Measurements from ENCODE around the gene MCC. TPM values are rescaled to one million over a fixed set of nuclear protein-coding genes. Genes with fewer than 3 reads are reported as not detected.

MCC gene
- total RNA-seq, 5 donors from 2014 or later (not counting 1 experiment from before 2014, with no cell fraction given), result 2.6 to 8.3 (median 6.3) TPM

DNA sequence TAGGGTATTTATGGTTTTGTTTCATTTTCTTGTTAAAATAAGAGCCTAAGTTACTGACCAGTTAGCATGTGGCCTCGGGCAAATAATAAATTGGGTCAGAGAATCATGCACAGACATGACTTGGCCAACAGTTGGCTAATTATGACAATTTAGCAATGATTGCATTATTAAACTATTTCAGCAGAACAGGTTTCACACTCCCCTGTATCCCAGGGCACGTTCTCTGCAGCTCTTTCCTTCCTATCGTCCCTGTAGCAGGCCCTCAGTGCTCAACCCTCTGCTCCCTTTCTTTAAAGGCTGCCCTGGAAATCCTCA is 221.4 kb downstream of the MCC start:
- ChIA-PET POLR2A (no interaction called here), CTCF (no interaction called here)
- Mint-ChIP-seq H3K4me1 (peaks cover 10 to 12% (median 11%) of the 10 kb centered on the region in 3 donors), H3K4me3 (no peak overlapping the region), H3K36me3 (no peaks in the 10 kb centered on the region), H3K27ac (no peak overlapping the region), H3K9me3 (no peaks in the 10 kb centered on the region), H3K27me3 (no peaks in the 10 kb centered on the region)
- ATAC-seq (replicated peaks in 1 of 4), result no peak
- Histone ChIP-seq H3K36me3 (ENCODE audit: control insufficient read depth in 2 of 2, extremely low read depth in 1 of 2, insufficient read depth in 1 of 2, low read length in 1 of 2) (no peaks in the 10 kb centered on the region), H3K4me1 (ENCODE audit: control insufficient read depth in 1 of 2, extremely low read depth in 1 of 2, insufficient read depth in 2 of 2, low read length in 2 of 2) (no peaks in the 10 kb centered on the region), H3K27me3 (replicated peaks in 1 of 2; ENCODE audit: control insufficient read depth in 2 of 2, extremely low read depth in 1 of 2, insufficient read depth in 2 of 2, low read length in 1 of 2) (no peaks in the 10 kb centered on the region), H3K9me3 (no peaks in the 10 kb centered on the region), H3K27ac (ENCODE audit: low read length) (no peak overlapping the region), H3K4me3 (ENCODE audit: control insufficient read depth in 1 of 2, extremely low read depth in 1 of 2, low read length in 1 of 2) (no peak overlapping the region)
- no peak for DNase-seq
- 71% methylated on average over 3 of the region's 3 CpGs for WGBS (ENCODE audit: insufficient coverage)

DNA sequence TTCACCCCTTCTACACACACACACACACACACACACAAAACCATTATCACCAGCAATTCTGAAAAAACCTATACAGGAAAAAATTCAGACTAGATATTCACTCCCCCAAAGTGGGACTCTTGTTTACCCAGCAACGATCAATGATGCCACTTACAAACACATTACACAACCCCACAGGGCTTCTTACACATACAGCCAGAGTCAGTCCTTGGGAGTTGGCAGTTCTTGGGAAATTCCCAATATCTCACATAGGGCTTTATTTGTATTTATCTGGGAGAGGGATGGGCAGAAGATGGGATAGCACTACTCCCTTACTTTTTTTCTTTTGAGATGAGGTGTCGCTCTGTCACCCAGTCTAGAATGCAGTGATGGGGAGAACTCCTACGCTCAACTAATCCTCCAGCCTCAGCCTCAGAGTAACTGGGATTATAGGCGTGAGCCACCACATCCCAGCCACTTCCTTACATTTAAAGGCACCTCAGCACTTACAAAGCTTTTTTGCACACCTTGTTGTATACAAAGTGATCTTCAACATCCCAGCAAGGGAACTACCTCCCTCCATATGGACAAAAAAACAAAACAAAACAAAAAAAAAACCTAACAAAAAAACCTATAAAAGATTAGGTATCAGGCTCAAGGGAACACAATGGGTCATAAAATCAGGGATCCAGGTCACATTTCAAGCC is 221.9 kb downstream of the MCC start:
- Histone ChIP-seq H3K27me3 (replicated peaks in 1 of 2; ENCODE audit: control insufficient read depth in 2 of 2, extremely low read depth in 1 of 2, insufficient read depth in 2 of 2, low read length in 1 of 2) (no peaks in the 10 kb centered on the region), H3K27ac (ENCODE audit: low read length) (no peak overlapping the region), H3K4me1 (ENCODE audit: control insufficient read depth in 1 of 2, extremely low read depth in 1 of 2, insufficient read depth in 2 of 2, low read length in 2 of 2) (no peaks in the 10 kb centered on the region), H3K4me3 (ENCODE audit: control insufficient read depth in 1 of 2, extremely low read depth in 1 of 2, low read length in 1 of 2) (no peak overlapping the region), H3K36me3 (ENCODE audit: control insufficient read depth in 2 of 2, extremely low read depth in 1 of 2, insufficient read depth in 1 of 2, low read length in 1 of 2) (no peaks in the 10 kb centered on the region), H3K9me3 (no peaks in the 10 kb centered on the region)
- ChIA-PET CTCF (no interaction called here), POLR2A (interaction anchor here in 1 of 2 donors (0.6 kb wide), 1 partner anchor 39 kb away, joined by 3 read pairs; no protein-coding TSS in a partner anchor)
- DNase-seq (no peak), ATAC-seq (replicated peaks in 1 of 4) (no peak)
- Mint-ChIP-seq H3K27ac (no peak overlapping the region), H3K4me1 (peaks cover 10 to 12% (median 11%) of the 10 kb centered on the region in 3 donors), H3K9me3 (no peaks in the 10 kb centered on the region), H3K36me3 (no peaks in the 10 kb centered on the region), H3K4me3 (no peak overlapping the region), H3K27me3 (no peaks in the 10 kb centered on the region)
- 80% methylated on average over 1 of the region's 4 CpGs for WGBS (ENCODE audit: insufficient coverage)

DNA sequence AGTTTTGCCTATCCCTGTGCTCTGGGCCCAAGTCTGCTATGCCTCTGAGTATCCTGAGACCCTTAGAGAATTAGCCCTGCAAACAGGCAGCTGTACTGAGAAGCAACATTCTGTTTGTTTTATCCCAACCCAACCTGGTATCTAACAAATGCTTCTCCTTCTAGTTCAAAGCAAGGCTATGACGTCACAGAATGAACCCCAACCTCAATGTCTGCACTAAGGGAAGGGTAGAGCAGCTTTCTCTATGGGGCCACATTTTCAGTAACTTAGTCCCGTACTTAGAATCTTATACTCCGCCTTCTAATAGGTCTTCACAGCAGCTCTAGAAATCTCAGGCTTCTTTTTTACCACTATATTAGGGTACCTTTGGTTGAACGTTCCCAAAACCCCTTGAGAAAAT is 223.1 kb downstream of the MCC start:
- no CpG with 5 or more reads among the region's 4 CpGs for WGBS (ENCODE audit: insufficient coverage)
- H3K27ac Mint-ChIP-seq, result no peak overlapping the region
- no peak for DNase-seq
- Histone ChIP-seq H3K27ac (ENCODE audit: low read length) (no peak overlapping the region), H3K36me3 (ENCODE audit: control insufficient read depth in 2 of 2, extremely low read depth in 1 of 2, insufficient read depth in 1 of 2, low read length in 1 of 2) (no peaks in the 10 kb centered on the region), H3K4me3 (ENCODE audit: control insufficient read depth in 1 of 2, extremely low read depth in 1 of 2, low read length in 1 of 2) (no peak overlapping the region), H3K4me1 (ENCODE audit: control insufficient read depth in 1 of 2, extremely low read depth in 1 of 2, insufficient read depth in 2 of 2, low read length in 2 of 2) (no peaks in the 10 kb centered on the region), H3K9me3 (no peaks in the 10 kb centered on the region), H3K27me3 (replicated peaks in 1 of 2; ENCODE audit: control insufficient read depth in 2 of 2, extremely low read depth in 1 of 2, insufficient read depth in 2 of 2, low read length in 1 of 2) (no peaks in the 10 kb centered on the region)
- no peak overlapping the region for H3K4me3 Mint-ChIP-seq
- H3K4me1 Mint-ChIP-seq, result peaks cover 10 to 12% (median 11%) of the 10 kb centered on the region in 3 donors
- H3K27me3 Mint-ChIP-seq, result no peaks in the 10 kb centered on the region
- POLR2A ChIA-PET, result no interaction called here
- ATAC-seq (replicated peaks in 1 of 4), result no peak
- H3K36me3 Mint-ChIP-seq, result no peaks in the 10 kb centered on the region
- CTCF ChIA-PET, result no interaction called here
- no peaks in the 10 kb centered on the region for H3K9me3 Mint-ChIP-seq

DNA sequence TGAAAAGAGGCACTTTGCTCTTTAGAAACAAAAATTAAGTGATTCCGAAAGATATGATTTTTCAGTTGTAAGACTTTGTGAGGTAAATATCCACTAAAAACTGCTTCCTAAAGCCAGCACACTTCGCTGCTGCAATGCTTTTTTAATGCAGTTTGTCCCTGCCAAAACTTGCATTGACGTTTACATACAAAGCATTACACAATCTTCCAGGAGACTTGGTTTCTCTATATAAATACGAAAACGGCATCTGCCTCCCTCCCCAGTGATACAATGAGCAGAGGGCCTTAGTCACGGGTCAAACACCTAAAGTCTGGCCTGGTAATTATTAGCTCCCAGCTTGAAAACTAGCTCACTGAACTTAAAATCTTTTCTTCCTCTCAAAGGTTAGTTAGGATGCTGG is 224.2 kb downstream of the MCC start:
- Histone ChIP-seq H3K4me3 (ENCODE audit: control insufficient read depth in 1 of 2, extremely low read depth in 1 of 2, low read length in 1 of 2) (no peak overlapping the region), H3K36me3 (ENCODE audit: control insufficient read depth in 2 of 2, extremely low read depth in 1 of 2, insufficient read depth in 1 of 2, low read length in 1 of 2) (no peaks in the 10 kb centered on the region), H3K4me1 (ENCODE audit: control insufficient read depth in 1 of 2, extremely low read depth in 1 of 2, insufficient read depth in 2 of 2, low read length in 2 of 2) (no peaks in the 10 kb centered on the region), H3K27ac (ENCODE audit: low read length) (no peak overlapping the region), H3K9me3 (no peaks in the 10 kb centered on the region), H3K27me3 (replicated peaks in 1 of 2; ENCODE audit: control insufficient read depth in 2 of 2, extremely low read depth in 1 of 2, insufficient read depth in 2 of 2, low read length in 1 of 2) (no peaks in the 10 kb centered on the region)
- no peaks in the 10 kb centered on the region for H3K36me3 Mint-ChIP-seq
- CTCF ChIA-PET, result interaction anchor here (0.5 to 0.6 kb wide), 2 partner anchors 30 to 251 kb away, joined by 7 to 11 read pairs; no protein-coding TSS in a partner anchor
- no peak overlapping the region for H3K27ac Mint-ChIP-seq
- no peak overlapping the region for H3K4me3 Mint-ChIP-seq
- DNase-seq (no peak), ATAC-seq (replicated peaks in 1 of 4) (no peak)
- 88% methylated on average over 5 of the region's 6 CpGs for WGBS (ENCODE audit: insufficient coverage)
- POLR2A ChIA-PET, result no interaction called here
- no peaks in the 10 kb centered on the region for H3K27me3 Mint-ChIP-seq
- H3K9me3 Mint-ChIP-seq, result no peaks in the 10 kb centered on the region
- peaks cover under 1 to 3% (median 2%) of the 10 kb centered on the region in 3 donors for H3K4me1 Mint-ChIP-seq

DNA sequence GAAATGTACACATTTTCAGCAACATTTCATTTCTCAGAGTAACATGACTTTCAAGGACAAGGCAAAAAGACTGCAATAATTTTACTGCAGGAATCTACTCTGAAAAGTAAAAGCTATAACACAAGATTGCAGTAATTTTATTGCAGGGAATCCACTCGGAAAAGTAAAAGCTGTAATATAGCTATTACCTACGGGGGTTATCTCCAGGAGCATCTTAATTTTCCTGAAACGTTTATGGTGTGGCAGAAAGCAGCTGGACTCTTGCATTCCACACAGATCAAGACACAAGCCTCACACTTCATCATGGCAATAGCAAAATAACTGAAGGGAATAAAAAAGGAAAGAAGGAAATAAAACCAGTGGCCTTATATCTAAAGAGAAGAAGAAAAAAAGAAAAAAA is 224.7 kb downstream of the MCC start:
- Mint-ChIP-seq H3K27ac (no peak overlapping the region), H3K36me3 (no peaks in the 10 kb centered on the region), H3K27me3 (no peaks in the 10 kb centered on the region), H3K4me1 (no peaks in the 10 kb centered on the region), H3K9me3 (no peaks in the 10 kb centered on the region), H3K4me3 (no peak overlapping the region)
- no peaks in the 10 kb centered on the region for H3K9me3 ChIP-seq
- no peaks in the 10 kb centered on the region for H3K27me3 ChIP-seq (replicated peaks in 1 of 2; ENCODE audit: control insufficient read depth in 2 of 2, extremely low read depth in 1 of 2, insufficient read depth in 2 of 2, low read length in 1 of 2)
- no peak overlapping the region for H3K27ac ChIP-seq (ENCODE audit: low read length)
- DNase-seq (no peak), ATAC-seq (replicated peaks in 1 of 4) (no peak)
- no peak overlapping the region for H3K4me3 ChIP-seq (ENCODE audit: control insufficient read depth in 1 of 2, extremely low read depth in 1 of 2, low read length in 1 of 2)
- ChIA-PET CTCF (interaction anchor here (0.5 to 0.6 kb wide), 2 partner anchors 31 to 251 kb away, joined by 7 to 11 read pairs; no protein-coding TSS in a partner anchor), POLR2A (no interaction called here)
- H3K36me3 ChIP-seq (ENCODE audit: control insufficient read depth in 2 of 2, extremely low read depth in 1 of 2, insufficient read depth in 1 of 2, low read length in 1 of 2), result no peaks in the 10 kb centered on the region
- H3K4me1 ChIP-seq (ENCODE audit: control insufficient read depth in 1 of 2, extremely low read depth in 1 of 2, insufficient read depth in 2 of 2, low read length in 2 of 2), result no peaks in the 10 kb centered on the region
- no CpG with 5 or more reads among the region's 3 CpGs for WGBS (ENCODE audit: insufficient coverage)

DNA sequence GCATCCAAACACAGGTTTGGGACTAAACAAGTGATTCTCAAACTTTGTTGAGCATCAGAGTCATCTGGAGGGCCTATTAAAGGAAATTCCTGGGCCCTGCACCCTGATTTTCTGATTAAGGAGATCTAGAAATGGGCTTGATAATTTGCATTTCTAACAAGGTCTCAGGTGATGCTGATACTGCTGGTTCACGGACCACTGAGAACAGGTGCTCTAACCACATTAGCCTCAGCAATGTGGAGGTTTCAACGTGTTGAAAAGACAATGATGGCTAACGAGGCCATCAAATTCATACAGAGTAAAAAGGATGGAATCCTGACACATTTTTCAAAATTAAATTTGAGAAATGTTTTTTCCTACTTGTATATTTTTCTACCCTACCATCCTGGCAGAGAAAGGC is 225.6 kb downstream of the MCC start:
- H3K27me3 Mint-ChIP-seq, result peaks cover 0 to 2% of the 10 kb centered on the region in 2 donors
- Histone ChIP-seq H3K27ac (ENCODE audit: low read length) (no peak overlapping the region), H3K36me3 (ENCODE audit: control insufficient read depth in 2 of 2, extremely low read depth in 1 of 2, insufficient read depth in 1 of 2, low read length in 1 of 2) (no peaks in the 10 kb centered on the region), H3K4me1 (ENCODE audit: control insufficient read depth in 1 of 2, extremely low read depth in 1 of 2, insufficient read depth in 2 of 2, low read length in 2 of 2) (no peaks in the 10 kb centered on the region), H3K4me3 (ENCODE audit: control insufficient read depth in 1 of 2, extremely low read depth in 1 of 2, low read length in 1 of 2) (no peak overlapping the region), H3K9me3 (no peaks in the 10 kb centered on the region), H3K27me3 (replicated peaks in 1 of 2; ENCODE audit: control insufficient read depth in 2 of 2, extremely low read depth in 1 of 2, insufficient read depth in 2 of 2, low read length in 1 of 2) (peaks cover 0 to 2% of the 10 kb centered on the region in 2 experiments)
- no peak for DNase-seq
- ChIA-PET POLR2A (no interaction called here), CTCF (no interaction called here)
- no peaks in the 10 kb centered on the region for H3K4me1 Mint-ChIP-seq
- no peak overlapping the region for H3K27ac Mint-ChIP-seq
- no peaks in the 10 kb centered on the region for H3K36me3 Mint-ChIP-seq
- no peak overlapping the region for H3K4me3 Mint-ChIP-seq
- ATAC-seq (replicated peaks in 1 of 4), result no peak
- no CpG with 5 or more reads among the region's 3 CpGs for WGBS (ENCODE audit: insufficient coverage)
- no peaks in the 10 kb centered on the region for H3K9me3 Mint-ChIP-seq

DNA sequence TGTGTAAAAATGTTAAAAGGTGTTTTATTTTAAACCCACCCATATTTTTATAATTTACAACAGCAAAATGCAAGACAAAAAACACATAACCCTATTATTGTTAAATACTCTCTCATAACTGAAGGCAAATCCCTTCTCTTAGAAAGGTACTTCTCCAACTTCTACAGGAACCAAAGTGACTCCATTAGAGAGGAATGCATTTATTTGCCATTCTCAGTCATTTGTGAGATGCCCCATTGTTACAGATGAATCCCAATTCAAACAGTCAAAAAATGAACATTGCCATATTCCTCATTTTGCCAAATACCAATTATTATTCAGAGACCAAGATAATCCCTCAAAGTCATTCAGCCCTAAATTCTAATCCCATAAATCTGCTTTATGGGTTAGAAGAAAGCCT is 229.2 kb downstream of the MCC start:
- H3K9me3 ChIP-seq, result no peaks in the 10 kb centered on the region
- H3K4me1 Mint-ChIP-seq, result no peaks in the 10 kb centered on the region
- no peak for ATAC-seq (replicated peaks in 1 of 4)
- H3K4me3 Mint-ChIP-seq, result no peak overlapping the region
- H3K27ac ChIP-seq (ENCODE audit: low read length), result no peak overlapping the region
- no peaks in the 10 kb centered on the region for H3K4me1 ChIP-seq (ENCODE audit: control insufficient read depth in 1 of 2, extremely low read depth in 1 of 2, insufficient read depth in 2 of 2, low read length in 2 of 2)
- ChIA-PET POLR2A (no interaction called here), CTCF (no interaction called here)
- peaks cover 4 to 15% of the 10 kb centered on the region in 2 donors for H3K27me3 Mint-ChIP-seq
- H3K4me3 ChIP-seq (ENCODE audit: control insufficient read depth in 1 of 2, extremely low read depth in 1 of 2, low read length in 1 of 2), result no peak overlapping the region
- H3K27ac Mint-ChIP-seq, result no peak overlapping the region
- no peaks in the 10 kb centered on the region for H3K36me3 Mint-ChIP-seq
- H3K36me3 ChIP-seq (ENCODE audit: control insufficient read depth in 2 of 2, extremely low read depth in 1 of 2, insufficient read depth in 1 of 2, low read length in 1 of 2), result no peaks in the 10 kb centered on the region
- peaks cover 0 to 2% of the 10 kb centered on the region in 2 experiments for H3K27me3 ChIP-seq (replicated peaks in 1 of 2; ENCODE audit: control insufficient read depth in 2 of 2, extremely low read depth in 1 of 2, insufficient read depth in 2 of 2, low read length in 1 of 2)
- no peak for DNase-seq
- H3K9me3 Mint-ChIP-seq, result no peaks in the 10 kb centered on the region
